ENCODE results near the gene OBSL1. TPM values are rescaled to one million over a fixed set of nuclear protein-coding genes. Genes with fewer than 3 reads are reported as not detected.

Gene OBSL1
- total RNA-seq, result 1 to 10 TPM; 1.3 to 1.4 TPM

DNA sequence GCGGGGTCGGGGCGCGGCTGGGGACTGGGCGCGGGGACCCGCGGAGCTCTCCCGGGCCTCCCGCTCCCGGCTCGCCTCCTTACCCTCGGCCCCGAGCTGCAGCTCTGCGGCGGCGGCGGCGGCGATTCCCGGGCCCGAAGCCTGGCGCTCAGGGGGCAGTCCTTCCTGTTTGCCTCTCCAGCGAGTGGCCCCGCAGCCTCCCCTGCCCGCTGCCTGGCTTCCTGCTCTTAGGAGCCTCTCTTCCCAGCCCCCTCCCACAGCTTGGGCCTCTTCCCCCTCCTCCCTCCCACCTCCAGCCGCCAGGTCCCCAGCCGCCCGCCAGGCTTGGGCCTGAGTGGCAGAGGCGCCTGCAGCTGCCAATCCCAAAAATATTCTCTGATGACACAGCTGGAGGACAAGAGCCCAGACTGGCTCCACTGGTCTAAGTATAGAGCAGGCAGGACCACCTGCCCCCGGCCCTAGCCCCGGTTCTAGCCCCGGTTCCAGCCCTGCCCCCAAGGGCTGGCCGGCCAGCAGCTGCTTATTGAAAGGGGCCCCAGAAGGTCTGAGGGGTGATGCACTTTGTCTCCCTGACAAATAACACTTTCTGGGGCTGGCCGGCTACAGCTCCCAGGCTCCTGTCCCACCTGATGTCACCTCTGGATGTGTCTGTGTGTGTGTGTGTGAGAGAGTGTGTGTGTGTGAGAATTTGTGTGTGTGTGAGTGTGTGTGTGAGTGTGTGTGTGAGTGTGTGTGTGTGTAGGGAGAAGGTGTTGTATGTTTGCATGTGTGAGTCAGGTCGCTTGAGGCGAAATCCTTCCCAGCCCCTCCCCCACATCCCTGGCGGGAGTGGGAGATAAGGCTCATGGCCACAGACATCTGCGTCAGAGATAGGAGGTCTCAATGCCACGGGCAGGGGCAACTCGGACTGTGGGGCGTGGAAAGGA, at the start of gene OBSL1:
OBSL1 (minus strand) TSS at position 229 of the 926 bp plus-strand sequence. CDS start 307 bp downstream, outside the sequence.
- intact Hi-C loops (cut with micrococcal nuclease), result no loop called here
- CTCF ChIA-PET, result interaction anchor here (1.1 to 3.1 kb wide), 4 partner anchors 11 to 42 kb away, joined by 3 to 22 read pairs (median 4); no protein-coding TSS in a partner anchor
- H3K36me3 Mint-ChIP-seq (ENCODE audit: low read depth), result no peaks in the 10 kb centered on the region
- H3K4me3 Mint-ChIP-seq, result peak within 1 kb of the TSS; percentile 47
- ATAC-seq (peak; percentile 27), DNase-seq (no peak)
- no peaks in the 10 kb centered on the region for H3K4me1 Mint-ChIP-seq (ENCODE audit: low read depth)
- no peaks in the 10 kb centered on the region for H3K9me3 Mint-ChIP-seq
- no peak within 1 kb of the TSS for H3K27ac Mint-ChIP-seq
- POLR2A ChIA-PET, result interaction anchor here (1.0 kb wide), 2 partner anchors 11 to 20 kb away, joined by 3 read pairs; no protein-coding TSS in a partner anchor
- TF ChIP-seq, protein P1, sequence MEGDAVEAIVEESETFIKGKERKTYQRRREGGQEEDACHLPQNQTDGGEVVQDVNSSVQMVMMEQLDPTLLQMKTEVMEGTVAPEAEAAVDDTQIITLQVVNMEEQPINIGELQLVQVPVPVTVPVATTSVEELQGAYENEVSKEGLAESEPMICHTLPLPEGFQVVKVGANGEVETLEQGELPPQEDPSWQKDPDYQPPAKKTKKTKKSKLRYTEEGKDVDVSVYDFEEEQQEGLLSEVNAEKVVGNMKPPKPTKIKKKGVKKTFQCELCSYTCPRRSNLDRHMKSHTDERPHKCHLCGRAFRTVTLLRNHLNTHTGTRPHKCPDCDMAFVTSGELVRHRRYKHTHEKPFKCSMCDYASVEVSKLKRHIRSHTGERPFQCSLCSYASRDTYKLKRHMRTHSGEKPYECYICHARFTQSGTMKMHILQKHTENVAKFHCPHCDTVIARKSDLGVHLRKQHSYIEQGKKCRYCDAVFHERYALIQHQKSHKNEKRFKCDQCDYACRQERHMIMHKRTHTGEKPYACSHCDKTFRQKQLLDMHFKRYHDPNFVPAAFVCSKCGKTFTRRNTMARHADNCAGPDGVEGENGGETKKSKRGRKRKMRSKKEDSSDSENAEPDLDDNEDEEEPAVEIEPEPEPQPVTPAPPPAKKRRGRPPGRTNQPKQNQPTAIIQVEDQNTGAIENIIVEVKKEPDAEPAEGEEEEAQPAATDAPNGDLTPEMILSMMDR (IDR thresholded peaks at IDR 0.05), result no peak
- peaks cover 39% of the 10 kb centered on the region for H3K27me3 Mint-ChIP-seq

DNA sequence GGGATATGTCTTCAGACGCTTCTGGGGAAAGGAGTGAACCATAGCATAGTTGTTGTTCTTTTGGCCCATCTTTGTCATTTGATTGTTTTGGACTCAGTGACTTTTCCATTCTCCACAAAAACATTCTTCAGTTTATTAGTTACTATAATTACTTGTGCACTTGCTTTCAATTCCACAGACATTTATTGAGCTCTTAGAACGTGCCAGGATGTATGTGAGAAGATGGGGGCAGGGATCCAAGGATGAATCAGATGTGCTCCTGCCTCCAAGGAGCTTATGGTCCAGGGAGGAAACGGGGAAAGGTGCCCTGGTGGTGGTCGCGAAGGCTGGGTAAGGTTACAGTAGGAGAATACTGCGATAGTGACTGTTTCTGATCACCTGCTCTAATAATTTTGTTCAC, 49.2 kb upstream of the OBSL1 start:
- Mint-ChIP-seq H3K27me3 (peaks cover 3% of the 10 kb centered on the region), H3K4me1 (ENCODE audit: low read depth) (no peaks in the 10 kb centered on the region), H3K27ac (no peak overlapping the region), H3K9me3 (no peaks in the 10 kb centered on the region), H3K4me3 (no peak overlapping the region), H3K36me3 (ENCODE audit: low read depth) (no peaks in the 10 kb centered on the region)
- TF ChIP-seq, protein P1 (IDR thresholded peaks at IDR 0.05), result no peak
- no peak for DNase-seq
- no peak for ATAC-seq
- POLR2A ChIA-PET, result no interaction called here
- intact Hi-C loops (cut with micrococcal nuclease), result no loop called here
- CTCF ChIA-PET, result interaction anchor here (1.4 to 1.7 kb wide), 2 partner anchors 22 to 79 kb away, joined by 3 to 5 read pairs; no protein-coding TSS in a partner anchor

DNA sequence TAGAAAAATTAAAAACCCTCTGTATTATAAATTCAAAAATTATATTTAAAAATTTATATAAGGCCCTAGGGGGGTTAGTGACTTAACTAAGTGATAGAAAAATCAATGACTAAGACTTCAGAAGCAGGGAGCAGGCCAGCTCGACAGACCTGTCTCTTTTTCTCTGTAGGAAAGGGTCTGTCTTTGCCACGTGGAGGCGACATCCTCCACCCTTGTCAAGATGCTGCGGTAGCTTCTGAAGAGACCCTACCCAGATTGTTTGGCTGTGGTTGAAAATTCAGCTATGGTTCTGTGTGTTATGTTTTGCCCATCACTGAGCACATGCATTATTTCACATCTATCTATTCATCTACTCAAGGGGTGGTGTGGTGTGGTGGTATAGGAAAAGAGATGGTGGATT, 47.9 kb upstream of the OBSL1 start:
- intact Hi-C loops (cut with micrococcal nuclease), result no loop called here
- H3K4me1 Mint-ChIP-seq (ENCODE audit: low read depth), result no peaks in the 10 kb centered on the region
- TF ChIP-seq, protein P1 (IDR thresholded peaks at IDR 0.05), result no peak
- peaks cover 1% of the 10 kb centered on the region for H3K27me3 Mint-ChIP-seq
- CTCF ChIA-PET, result interaction anchor here (1.5 to 1.7 kb wide), 2 partner anchors 59 to 78 kb away, joined by 5 to 6 read pairs; no protein-coding TSS in a partner anchor
- H3K36me3 Mint-ChIP-seq (ENCODE audit: low read depth), result peaks cover 5% of the 10 kb centered on the region
- no peak overlapping the region for H3K4me3 Mint-ChIP-seq
- ATAC-seq, result no peak
- DNase-seq, result no peak
- H3K27ac Mint-ChIP-seq, result no peak overlapping the region
- H3K9me3 Mint-ChIP-seq, result no peaks in the 10 kb centered on the region
- POLR2A ChIA-PET, result no interaction called here

DNA sequence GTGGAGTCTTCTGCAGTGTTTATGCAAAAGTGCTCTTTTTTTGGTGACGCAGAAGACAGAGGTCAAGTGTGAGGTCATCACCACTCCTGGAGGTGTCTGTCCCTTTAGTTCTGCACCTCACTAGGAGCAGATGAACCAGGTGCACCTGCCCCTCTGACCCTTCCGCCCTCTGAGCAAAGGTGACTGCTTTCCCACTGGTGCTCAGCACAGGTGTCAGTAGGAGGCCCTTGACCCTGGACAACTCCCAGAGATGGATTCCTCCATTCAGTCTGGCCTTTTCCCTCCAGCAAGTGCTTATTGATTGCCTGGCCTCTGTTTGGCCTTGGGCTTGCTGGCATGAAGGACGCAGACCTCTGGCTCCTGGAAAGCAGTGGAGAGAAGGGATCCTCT, 47.4 kb upstream of the OBSL1 start:
- Mint-ChIP-seq H3K27me3 (peaks cover 1% of the 10 kb centered on the region), H3K9me3 (no peaks in the 10 kb centered on the region), H3K4me1 (ENCODE audit: low read depth) (no peaks in the 10 kb centered on the region), H3K36me3 (ENCODE audit: low read depth) (peaks cover 5% of the 10 kb centered on the region), H3K27ac (no peak overlapping the region), H3K4me3 (no peak overlapping the region)
- TF ChIP-seq, protein P1 (IDR thresholded peaks at IDR 0.05), result no peak
- ChIA-PET CTCF (interaction anchor here (1.5 kb wide), 1 partner anchor 59 kb away, joined by 6 read pairs; no protein-coding TSS in a partner anchor), POLR2A (no interaction called here)
- ATAC-seq, result no peak
- no peak for DNase-seq
- intact Hi-C loops (cut with micrococcal nuclease), result no loop called here

DNA sequence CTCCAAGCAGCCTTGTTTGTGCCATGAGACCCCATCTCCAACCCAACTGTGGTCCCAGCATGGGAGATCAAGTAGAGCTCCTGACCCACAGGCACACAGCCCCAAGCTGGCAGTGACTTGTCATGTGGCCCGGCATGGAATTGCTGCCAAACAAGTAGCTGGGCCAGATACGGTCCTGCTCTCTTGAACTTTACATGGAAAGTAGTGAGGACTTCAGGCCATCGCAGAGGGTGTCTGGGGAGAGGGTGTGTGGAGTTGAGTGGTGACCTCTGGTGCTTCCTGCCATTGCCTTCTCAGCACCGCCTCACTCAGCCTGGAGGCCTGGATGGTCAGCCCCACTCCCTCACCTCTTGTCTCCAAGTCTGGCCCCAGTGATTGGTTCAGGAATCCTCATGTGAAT, 45.2 kb upstream of the OBSL1 start:
- no peak overlapping the region for H3K27ac Mint-ChIP-seq
- TF ChIP-seq, protein P1 (IDR thresholded peaks at IDR 0.05), result no peak

More for the DNA sequence above, 45.2 kb upstream of the OBSL1 start:
- no peak for ATAC-seq
- peaks cover 10% of the 10 kb centered on the region for H3K36me3 Mint-ChIP-seq (ENCODE audit: low read depth)
- intact Hi-C loops (cut with micrococcal nuclease), result no loop called here
- no peaks in the 10 kb centered on the region for H3K27me3 Mint-ChIP-seq
- peaks cover 12% of the 10 kb centered on the region for H3K4me1 Mint-ChIP-seq (ENCODE audit: low read depth)
- no peak overlapping the region for H3K4me3 Mint-ChIP-seq
- DNase-seq, result no peak
- ChIA-PET POLR2A (interaction anchor here (0.6 to 0.8 kb wide), 2 partner anchors 13 to 789 kb away, joined by 3 read pairs; no protein-coding TSS in a partner anchor), CTCF (interaction anchor here (1.2 kb wide), 1 partner anchor 87 kb away, joined by 3 read pairs; no protein-coding TSS in a partner anchor)
- no peaks in the 10 kb centered on the region for H3K9me3 Mint-ChIP-seq
